ENCODE measurements around the gene EMILIN1.

The EMILIN1 gene

GRCh38 chr2:27127883-27128667, 49.7 kb downstream of the EMILIN1 start:
- Histone ChIP-seq H3K9me3 (ENCODE audit: control insufficient read depth, insufficient read depth, low read length) (no peaks in the 10 kb centered on the region), H3K9ac (ENCODE audit: low read depth, low read length) (no peak overlapping the region), H3K27me3 (ENCODE audit: control insufficient read depth, insufficient read depth, low read length) (peaks cover 13% of the 10 kb centered on the region), H3K4me3 (ENCODE audit: low read depth, low read length) (no peak overlapping the region), H3K4me1 (ENCODE audit: control insufficient read depth, insufficient read depth, low read length) (peaks cover 6% of the 10 kb centered on the region; the same call in 1 of the 2 replicates), H3K27ac (ENCODE audit: low read depth, low read length) (no peak overlapping the region), H3K36me3 (ENCODE audit: control insufficient read depth, insufficient read depth, low read length) (peaks cover 38% of the 10 kb centered on the region)

DNA sequence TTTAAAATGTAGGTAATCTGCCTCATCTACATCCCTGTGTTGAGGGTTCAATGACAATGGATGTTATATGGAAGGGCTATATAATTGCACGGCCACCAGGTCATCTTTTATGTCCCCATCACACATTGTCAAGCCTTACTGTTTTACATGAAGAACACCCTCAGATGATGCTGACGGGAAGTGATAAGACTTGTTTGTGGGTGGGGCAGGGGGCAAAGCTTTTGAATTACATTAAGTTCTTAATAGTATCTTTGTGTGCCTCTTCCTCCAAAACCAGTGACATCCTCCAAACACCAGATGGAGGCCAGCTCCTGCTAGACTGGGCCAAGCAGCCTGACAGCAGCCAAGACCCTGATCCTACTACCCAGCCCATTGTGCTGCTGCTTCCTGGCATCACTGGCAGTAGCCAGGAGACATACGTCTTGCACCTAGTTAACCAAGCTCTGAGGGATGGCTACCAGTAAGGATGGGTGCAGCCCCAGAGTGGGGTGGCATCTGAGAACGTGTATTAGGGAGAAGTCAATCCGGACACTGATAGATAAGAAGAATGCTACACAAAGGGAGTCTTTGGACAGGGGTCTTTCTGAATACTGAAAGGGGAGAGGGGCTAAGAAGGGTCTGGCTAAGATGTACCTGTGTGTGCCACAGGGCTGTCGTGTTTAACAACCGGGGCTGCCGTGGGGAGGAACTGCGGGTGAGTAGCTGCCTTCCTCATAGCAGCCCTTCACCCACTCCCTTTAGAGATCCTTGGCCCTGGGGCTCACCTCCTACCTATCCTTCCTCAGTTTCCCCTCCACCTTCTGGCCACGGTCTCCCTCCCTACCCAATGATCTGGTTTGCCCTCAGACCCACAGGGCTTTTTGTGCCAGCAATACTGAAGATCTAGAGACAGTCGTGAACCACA, 50.5 kb downstream of the EMILIN1 start:
- no peak overlapping the region for H3K9ac ChIP-seq (ENCODE audit: low read depth, low read length)

DNA sequence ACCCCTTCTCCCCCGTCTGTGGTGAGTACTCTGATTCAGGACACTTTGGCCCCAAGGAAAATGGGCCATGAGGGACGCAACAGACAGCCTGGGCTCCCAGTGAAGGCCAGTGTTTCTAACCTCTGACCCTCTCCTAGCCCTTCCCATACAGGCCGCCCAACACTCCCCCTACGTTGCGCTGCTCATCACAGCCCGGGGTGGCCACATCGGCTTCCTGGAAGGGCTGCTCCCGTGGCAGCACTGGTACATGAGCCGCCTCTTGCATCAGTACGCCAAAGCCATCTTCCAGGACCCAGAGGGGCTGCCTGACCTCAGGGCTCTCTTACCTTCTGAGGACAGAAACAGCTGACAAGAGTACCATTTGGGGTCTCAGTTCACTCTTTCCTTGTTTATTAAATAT, 52.0 kb downstream of the EMILIN1 start:
- Histone ChIP-seq H3K36me3 (ENCODE audit: control insufficient read depth, insufficient read depth, low read length) (peaks cover 39% of the 10 kb centered on the region), H3K9me3 (ENCODE audit: control insufficient read depth, insufficient read depth, low read length) (no peaks in the 10 kb centered on the region), H3K4me3 (ENCODE audit: low read depth, low read length) (no peak overlapping the region), H3K27ac (ENCODE audit: low read depth, low read length) (no peak overlapping the region), H3K4me1 (ENCODE audit: control insufficient read depth, insufficient read depth, low read length) (peaks cover 5% of the 10 kb centered on the region; the same call in 1 of the 2 replicates), H3K27me3 (ENCODE audit: control insufficient read depth, insufficient read depth, low read length) (no peaks in the 10 kb centered on the region), H3K9ac (ENCODE audit: low read depth, low read length) (no peak overlapping the region)

More for the DNA sequence above, 50.5 kb downstream of the EMILIN1 start:
- H3K27ac ChIP-seq (ENCODE audit: low read depth, low read length): no peak overlapping the region
- peaks cover 7% of the 10 kb centered on the region for H3K27me3 ChIP-seq (ENCODE audit: control insufficient read depth, insufficient read depth, low read length)
- peaks cover 39% of the 10 kb centered on the region for H3K36me3 ChIP-seq (ENCODE audit: control insufficient read depth, insufficient read depth, low read length)
- peaks cover 9% of the 10 kb centered on the region; the same call in 1 of the 2 replicates for H3K4me1 ChIP-seq (ENCODE audit: control insufficient read depth, insufficient read depth, low read length)
- no peaks in the 10 kb centered on the region for H3K9me3 ChIP-seq (ENCODE audit: control insufficient read depth, insufficient read depth, low read length)
- H3K4me3 ChIP-seq (ENCODE audit: low read depth, low read length): no peak overlapping the region

- H3K27ac ChIP-seq (ENCODE audit: low read depth, low read length): no peak overlapping the region
Measured at GRCh38 chr2:27131429-27131828, 53.0 kb downstream of the EMILIN1 start.

DNA sequence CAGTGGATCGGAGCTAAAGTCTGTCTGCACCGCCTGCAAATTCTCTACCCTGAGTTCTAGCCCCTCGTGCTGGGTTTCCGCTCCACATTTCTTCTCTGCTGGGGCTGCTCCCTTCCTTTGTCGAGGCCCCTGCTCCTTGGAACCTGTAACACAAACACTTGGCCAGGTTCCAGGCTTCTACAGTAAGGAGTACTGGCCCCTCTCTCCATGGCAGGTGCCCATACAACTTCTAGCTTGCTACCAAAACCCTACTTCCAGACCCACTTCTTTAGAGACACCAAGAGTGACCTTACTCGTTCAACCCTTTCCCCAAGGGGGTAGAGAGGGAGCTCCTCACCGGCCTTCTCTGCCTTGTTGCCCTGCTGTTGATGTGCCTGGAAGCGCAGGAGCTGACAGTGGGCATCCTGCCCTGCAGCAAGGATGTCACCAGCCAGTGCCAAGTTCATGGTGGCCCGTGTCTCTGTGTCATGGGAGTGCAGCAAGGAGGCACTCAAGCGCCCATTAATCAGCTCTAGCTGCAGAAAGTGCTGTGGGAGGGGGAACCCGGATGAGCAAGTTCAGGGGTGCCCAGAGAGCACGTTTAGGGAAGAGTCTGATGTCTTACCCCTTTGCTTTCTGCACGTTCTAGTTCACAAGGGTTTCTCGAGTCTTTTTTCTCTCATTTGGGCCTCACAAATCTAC, 54.9 kb downstream of the EMILIN1 start:
- Histone ChIP-seq H3K36me3 (ENCODE audit: control insufficient read depth, insufficient read depth, low read length) (peaks cover 39% of the 10 kb centered on the region), H3K4me3 (ENCODE audit: low read depth, low read length) (peak overlapping the region; percentile 97), H3K9me3 (ENCODE audit: control insufficient read depth, insufficient read depth, low read length) (no peaks in the 10 kb centered on the region), H3K27ac (ENCODE audit: low read depth, low read length) (no peak overlapping the region), H3K9ac (ENCODE audit: low read depth, low read length) (0 out of 2 replicates have a peak overlapping the region, but pooled peaks have one; percentile 30), H3K27me3 (ENCODE audit: control insufficient read depth, insufficient read depth, low read length) (no peaks in the 10 kb centered on the region), H3K4me1 (ENCODE audit: control insufficient read depth, insufficient read depth, low read length) (peaks cover 5% of the 10 kb centered on the region; the same call in 1 of the 2 replicates)

More at GRCh38 chr2:27131429-27131828, 53.0 kb downstream of the EMILIN1 start:
- Histone ChIP-seq H3K36me3 (ENCODE audit: control insufficient read depth, insufficient read depth, low read length) (peaks cover 39% of the 10 kb centered on the region), H3K27me3 (ENCODE audit: control insufficient read depth, insufficient read depth, low read length) (no peaks in the 10 kb centered on the region), H3K9ac (ENCODE audit: low read depth, low read length) (no peak overlapping the region), H3K4me3 (ENCODE audit: low read depth, low read length) (no peak overlapping the region), H3K9me3 (ENCODE audit: control insufficient read depth, insufficient read depth, low read length) (no peaks in the 10 kb centered on the region), H3K4me1 (ENCODE audit: control insufficient read depth, insufficient read depth, low read length) (peaks cover 5% of the 10 kb centered on the region; the same call in 1 of the 2 replicates)

- Histone ChIP-seq H3K4me1 (ENCODE audit: control insufficient read depth, insufficient read depth, low read length) (peaks cover 5% of the 10 kb centered on the region; the same call in 1 of the 2 replicates), H3K36me3 (ENCODE audit: control insufficient read depth, insufficient read depth, low read length) (peaks cover 39% of the 10 kb centered on the region), H3K27ac (ENCODE audit: low read depth, low read length) (peak within 1 kb of the TSS; percentile 81), H3K9me3 (ENCODE audit: control insufficient read depth, insufficient read depth, low read length) (no peaks in the 10 kb centered on the region), H3K4me3 (ENCODE audit: low read depth, low read length) (peak within 1 kb of the TSS; percentile 97), H3K27me3 (ENCODE audit: control insufficient read depth, insufficient read depth, low read length) (no peaks in the 10 kb centered on the region), H3K9ac (ENCODE audit: low read depth, low read length) (peak within 1 kb of the TSS; percentile 74)
Measured at GRCh38 chr2:27133905-27134780, 55.7 kb downstream of the EMILIN1 start, which contains the start of gene PREB. TSS of gene PREB (minus strand) at chr2:27134636. CDS start at chr2:27134421, 215 bp downstream.

- Histone ChIP-seq H3K9me3 (ENCODE audit: control insufficient read depth, insufficient read depth, low read length) (no peaks in the 10 kb centered on the region), H3K27me3 (ENCODE audit: control insufficient read depth, insufficient read depth, low read length) (no peaks in the 10 kb centered on the region), H3K4me3 (ENCODE audit: low read depth, low read length) (peak overlapping the region; percentile 97; the same call in 1 of the 2 replicates), H3K36me3 (ENCODE audit: control insufficient read depth, insufficient read depth, low read length) (peaks cover 32% of the 10 kb centered on the region), H3K4me1 (ENCODE audit: control insufficient read depth, insufficient read depth, low read length) (peaks cover 5% of the 10 kb centered on the region; the same call in 1 of the 2 replicates), H3K27ac (ENCODE audit: low read depth, low read length) (peak overlapping the region; percentile 5), H3K9ac (ENCODE audit: low read depth, low read length) (no peak overlapping the region)
Measured at GRCh38 chr2:27134781-27135477, 56.5 kb downstream of the EMILIN1 start.

DNA sequence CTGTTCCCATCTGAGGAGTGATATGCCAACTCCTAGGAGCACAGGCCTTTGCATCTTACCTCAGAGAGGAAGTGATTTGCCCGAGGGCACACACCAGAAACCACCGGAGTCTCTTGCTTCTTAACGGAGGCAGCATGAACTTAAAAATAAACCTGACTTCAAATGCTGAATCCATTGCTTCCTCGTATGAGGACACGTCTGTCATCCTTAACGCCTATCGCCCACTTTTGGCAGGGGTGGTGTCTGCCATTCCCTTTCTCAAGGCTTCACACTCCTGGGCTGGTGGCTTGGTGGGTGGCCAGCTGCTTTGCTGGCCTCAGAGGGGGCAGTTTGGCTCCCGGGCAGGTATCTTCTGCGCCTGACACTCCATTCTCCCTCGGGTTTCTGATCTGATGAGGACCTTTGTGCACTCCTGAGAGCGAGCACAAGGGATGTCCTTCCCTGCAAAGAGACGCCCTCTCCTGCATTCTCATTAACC, 57.1 kb downstream of the EMILIN1 start:
- H3K9ac ChIP-seq (ENCODE audit: low read depth, low read length): no peak overlapping the region

More for the DNA sequence above, 57.1 kb downstream of the EMILIN1 start:
- no peak overlapping the region for H3K27ac ChIP-seq (ENCODE audit: low read depth, low read length)
- H3K9me3 ChIP-seq (ENCODE audit: control insufficient read depth, insufficient read depth, low read length): no peaks in the 10 kb centered on the region
- H3K4me1 ChIP-seq (ENCODE audit: control insufficient read depth, insufficient read depth, low read length): peaks cover 5% of the 10 kb centered on the region; the same call in 1 of the 2 replicates
- no peak overlapping the region for H3K4me3 ChIP-seq (ENCODE audit: low read depth, low read length)
- no peaks in the 10 kb centered on the region for H3K27me3 ChIP-seq (ENCODE audit: control insufficient read depth, insufficient read depth, low read length)
- peaks cover 26% of the 10 kb centered on the region for H3K36me3 ChIP-seq (ENCODE audit: control insufficient read depth, insufficient read depth, low read length)

All from HUES48 (cell line).